HCT116 (cell line): ENCODE data around the gene CDK5RAP2. TPM values are rescaled to one million over a fixed set of nuclear protein-coding genes. Genes with fewer than 3 reads are reported as not detected.

Experiments
- ATAC-seq: fragments of 200-7000 bp; cut with Tn5 transposase; 2 replicates; pipeline ENCODE4 v1.9.1; 2020; ENCODE audit warnings: mild to moderate bottlenecking, moderate library complexity
- BruUV-seq: library from RNA; stranded (reverse); fragments of 400-500 nt; replicated peaks from 2 replicates; lab custom pipeline; 2021; lab: Mats Ljungman, UMichigan
- CTCF ChIA-PET: fragments of 300-600 bp; sonication (Branson Sonifier 250); formaldehyde crosslinking; loops from one replicate; lab custom pipeline; 2021; ENCODE audit warnings: antibody characterized with exemption; lab: Charles Lee
- POLR2A ChIA-PET: fragments of 300-600, 350-600 bp; sonication (Branson Sonifier 250); formaldehyde crosslinking; loops from one replicate; lab custom pipeline; 2021; ENCODE audit warnings: antibody characterized with exemption; lab: Charles Lee
- RAD21 ChIA-PET, 2 experiments: fragments of 300-600 bp; sonication (Branson Sonifier 250); formaldehyde crosslinking; loops; one replicate each; lab custom pipeline; 2023; ENCODE audit warnings: low total read pairs in 2 of 2; ENCODE audit not compliant: uncharacterized antibody in 2 of 2, unreplicated experiment in 2 of 2, low non-redundant PET in 1 of 2; lab: Charles Lee
- DNase-seq: peaks from one replicate; pipeline ENCODE4 v3.0.0-alpha.2; 2010; ENCODE audit warnings: low read depth, low spot score
- H2AFZ ChIP-seq: fragments of 200-600 bp; shearing (Covaris generic), sonication (generic); 2 replicates; pipeline ENCODE4 v1.6.1; 2017; ENCODE audit warnings: low read depth, mixed run types, mixed read lengths, antibody characterized with exemption, low read length; ENCODE audit not compliant: poor library complexity, severe bottlenecking
- H3K27ac ChIP-seq: 2 replicates; pipeline ENCODE4 v1.5.1; 2012; ENCODE audit warnings: low read depth, low read length
- H3K27me3 ChIP-seq: fragments of 200-600 bp; sonication (generic); 2 replicates; pipeline ENCODE4 v1.6.1; 2016; ENCODE audit warnings: mixed run types, low read length, mixed read lengths; ENCODE audit not compliant: insufficient read depth
- H3K36me3 ChIP-seq, 2 experiments: fragments of 200-500 bp in 1 of 2; fragments of 200-600 bp in 1 of 2; sonication (Bioruptor generic) in 1 of 2; sonication (generic) in 1 of 2; 2 replicates each; pipeline versions ENCODE4 v1.5.1 to v1.6.1; 2014 to 2016; ENCODE audit warnings: low read length in 2 of 2, inconsistent platforms in 1 of 2, mixed read lengths in 1 of 2, mixed run types in 1 of 2; ENCODE audit not compliant: insufficient read depth in 2 of 2, control insufficient read depth in 1 of 2
- H3K4me1 ChIP-seq, 2 experiments: fragments of 200-600 bp in 1 of 2; sonication (generic) in 1 of 2; 2 replicates each; pipeline versions ENCODE4 v1.5.1 to v1.6.1; 2012 to 2017; ENCODE audit warnings: low read length in 2 of 2, inconsistent platforms in 1 of 2, mild to moderate bottlenecking in 1 of 2, mixed read lengths in 1 of 2, mixed run types in 1 of 2, moderate library complexity in 1 of 2; ENCODE audit not compliant: insufficient read depth in 2 of 2, control insufficient read depth in 1 of 2
- H3K4me2 ChIP-seq: fragments of 200-600 bp; sonication (generic); 2 replicates; pipeline ENCODE4 v1.6.1; 2017; ENCODE audit warnings: mixed run types, low read length, mixed read lengths
- H3K4me3 ChIP-seq, 2 experiments: fragments of 200-600 bp in 1 of 2; sonication (generic) in 1 of 2; replicated peaks in 1 of 2; 2 replicates each; pipeline ENCODE4 v1.5.1; 2011 to 2016; ENCODE audit warnings: low read length in 2 of 2, control low read depth in 1 of 2, low read depth in 1 of 2, mild to moderate bottlenecking in 1 of 2, mixed read lengths in 1 of 2, mixed run types in 1 of 2
- H3K79me2 ChIP-seq: fragments of 200-600 bp; sonication (generic); 2 replicates; pipeline ENCODE4 v1.6.1; 2017; ENCODE audit warnings: mild to moderate bottlenecking, mixed run types, low read length, moderate library complexity, mixed read lengths; ENCODE audit not compliant: insufficient read depth
- H3K9ac ChIP-seq: fragments of 200-600 bp; sonication (generic); 2 replicates; pipeline ENCODE4 v1.6.1; 2016; ENCODE audit warnings: low read length, mixed read lengths
- H3K9me2 ChIP-seq: fragments of 200-600 bp; sonication (generic), shearing (Covaris generic); 2 replicates; pipeline ENCODE4 v1.6.1; 2017; ENCODE audit warnings: mixed run types, mild to moderate bottlenecking, moderate library complexity; ENCODE audit not compliant: insufficient read depth
- H3K9me3 ChIP-seq, 2 experiments: fragments of 200-500 bp in 1 of 2; fragments of 200-600 bp in 1 of 2; sonication (Bioruptor generic) in 1 of 2; sonication (generic) in 1 of 2; 2 replicates each; pipeline ENCODE4 v1.6.1; 2014 to 2017; ENCODE audit warnings: low read length in 2 of 2, mixed read lengths in 2 of 2, inconsistent platforms in 1 of 2, low read depth in 1 of 2, mild to moderate bottlenecking in 1 of 2, mixed run types in 1 of 2, moderate library complexity in 1 of 2; ENCODE audit not compliant: control insufficient read depth in 1 of 2, insufficient read depth in 1 of 2
- H4K20me1 ChIP-seq: fragments of 200-600 bp; sonication (generic), shearing (Covaris generic); 2 replicates; pipeline ENCODE4 v1.6.1; 2017; ENCODE audit warnings: mixed run types, mild to moderate bottlenecking, moderate library complexity; ENCODE audit not compliant: insufficient read depth
- CEBPB ChIP-seq: IDR thresholded peaks from 2 replicates; pipeline ENCODE4 v1.6.1; 2012; ENCODE audit warnings: low read depth
- CTCF ChIP-seq, 3 experiments: fragments of 200-600 bp in 1 of 3; sonication (generic) in 1 of 3; IDR thresholded peaks in 2 of 3; conservative IDR thresholded peaks in 1 of 3; 2 replicates each; pipeline ENCODE4 v1.5.1; 2012 to 2017; ENCODE audit warnings: low read depth in 2 of 3, low read length in 2 of 3, antibody characterized with exemption in 1 of 3, borderline replicate concordance in 1 of 3, control low read depth in 1 of 3, mild to moderate bottlenecking in 1 of 3, mixed read lengths in 1 of 3, mixed run types in 1 of 3, moderate library complexity in 1 of 3; ENCODE audit not compliant: insufficient read depth in 1 of 3
- EGR1 ChIP-seq: IDR thresholded peaks from 2 replicates; pipeline ENCODE4 v1.6.1; 2012; ENCODE audit warnings: low read depth
- EZH2phosphoT487 ChIP-seq: fragments of 200-600 bp; IDR thresholded peaks from 2 replicates; pipeline ENCODE4 v1.6.1; 2018; ENCODE audit warnings: antibody characterized with exemption, borderline replicate concordance
- JUND ChIP-seq: IDR thresholded peaks from 2 replicates; pipeline ENCODE4 v1.6.1; 2012
- RAD21 ChIP-seq: IDR thresholded peaks from 2 replicates; pipeline ENCODE4 v1.6.1; 2012; ENCODE audit warnings: low read depth, mild to moderate bottlenecking
- SIN3A ChIP-seq: IDR thresholded peaks from 2 replicates; pipeline ENCODE4 v1.6.1; 2012; ENCODE audit warnings: low read depth
- SP1 ChIP-seq: IDR thresholded peaks from 2 replicates; pipeline ENCODE4 v1.6.1; 2012; ENCODE audit warnings: low read depth
- YY1 ChIP-seq: IDR thresholded peaks from 2 replicates; pipeline ENCODE4 v1.6.1; 2011; ENCODE audit warnings: low read length, low read depth, moderate library complexity, mild to moderate bottlenecking; ENCODE audit not compliant: insufficient replicate concordance; ENCODE audit errors: extremely low read depth
- ZBTB33 ChIP-seq: IDR thresholded peaks from 2 replicates; pipeline ENCODE4 v1.6.1; 2011; ENCODE audit warnings: mild to moderate bottlenecking, low read length, moderate library complexity; ENCODE audit not compliant: insufficient replicate concordance; ENCODE audit errors: extremely low read depth
- ZFX ChIP-seq: fragments of 450-650 bp; IDR thresholded peaks from 2 replicates; pipeline ENCODE4 v1.6.1; 2017
- ZNF274 ChIP-seq: fragments of 200-500 bp; sonication (Bioruptor generic); IDR thresholded peaks from 2 replicates; pipeline ENCODE4 v1.6.1; 2014; ENCODE audit warnings: mild to moderate bottlenecking, low read depth, low read length, inconsistent platforms
- intact Hi-C: fragments of 100-400 bp; cut with micrococcal nuclease; formaldehyde crosslinking; loops from 2 replicates; pipeline ENCODE4 v1.10.0; 2022
- total RNA-seq: library from RNA; stranded (reverse); gene quantifications from one replicate; pipeline ENCODE4 v1.2.1, GENCODE V29; 2021; ENCODE audit not compliant: unreplicated experiment
- TF ChIP-seq, protein P1 (sequence below): IDR thresholded peaks from 2 replicates; pipeline ENCODE4 v1.6.1; 2012

Gene CDK5RAP2
- total RNA-seq, 1 experiment from 2014 or later: 56.2 TPM

GRCh38 chr9:120394058-120394669 is 185.8 kb downstream of the CDK5RAP2 start:
- no peak overlapping the region for H3K9ac ChIP-seq
- ATAC-seq (no peak), DNase-seq (no peak)
- no peaks in the 10 kb centered on the region for H3K9me3 ChIP-seq
- TF ChIP-seq ZBTB33 (no peak), EZH2phosphoT487 (no peak), ZFX (no peak), SIN3A (no peak), SP1 (no peak), ZNF274 (no peak), CEBPB (no peak), EGR1 (no peak), JUND (no peak), CTCF (IDR thresholded peaks at IDR 0.05 in 2 of 3, conservative IDR thresholded peaks at IDR 0.05 in 1 of 3; ENCODE audit: borderline replicate concordance in 1 of 3, insufficient read depth in 1 of 3, low read depth in 2 of 3, low read length in 2 of 3) (no peak), YY1 (no peak), RAD21 (no peak)
- TF ChIP-seq, protein P1, sequence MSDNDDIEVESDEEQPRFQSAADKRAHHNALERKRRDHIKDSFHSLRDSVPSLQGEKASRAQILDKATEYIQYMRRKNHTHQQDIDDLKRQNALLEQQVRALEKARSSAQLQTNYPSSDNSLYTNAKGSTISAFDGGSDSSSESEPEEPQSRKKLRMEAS: no peak
- H3K27ac ChIP-seq: no peak overlapping the region
- no peaks in the 10 kb centered on the region for H3K79me2 ChIP-seq
- H2AFZ ChIP-seq: no peak overlapping the region
- H3K4me1 ChIP-seq: no peaks in the 10 kb centered on the region
- peaks cover 13 to 16% of the 10 kb centered on the region in 2 experiments; a peak in 3 of 4 replicates for H3K36me3 ChIP-seq
- H3K27me3 ChIP-seq: no peaks in the 10 kb centered on the region
- no TSS peak for BruUV-seq
- POLR2A ChIA-PET: no interaction called here
- RAD21 ChIA-PET: no interaction called here
- H3K9me2 ChIP-seq: no peaks in the 10 kb centered on the region
- H3K4me3 ChIP-seq: no peak overlapping the region
- no peaks in the 10 kb centered on the region for H4K20me1 ChIP-seq
- no peak overlapping the region for H3K4me2 ChIP-seq
- intact Hi-C loops: no loop called here
- CTCF ChIA-PET: no interaction called here
